ENCODE measurements around the gene SAMSN1. TPM values are rescaled to one million over a fixed set of nuclear protein-coding genes. Genes with fewer than 3 reads are reported as not detected.
"Not testable (repeated sequence)": the region's sequence is repeated elsewhere in the genome, so short reads cannot be mapped to it uniquely, and the experiment has no call there.

Gene SAMSN1
- total RNA-seq, 4 donors from 2014 or later, result 1.6 to 22.5 (median 2.9) TPM

GRCh38 chr21:14500873-14501272 is 45.2 kb downstream of the SAMSN1 start:
- intact Hi-C loops (cut with DNase I), result no loop called here
- H3K27ac ChIP-seq (replicated peaks in 1 of 4), result no peak overlapping the region
- H3K4me1 ChIP-seq, result no peaks in the 10 kb centered on the region
- 87% methylated on average over 2 of the region's 2 CpGs for WGBS
- no peaks in the 10 kb centered on the region for H3K36me3 ChIP-seq
- TF ChIP-seq, protein P1, sequence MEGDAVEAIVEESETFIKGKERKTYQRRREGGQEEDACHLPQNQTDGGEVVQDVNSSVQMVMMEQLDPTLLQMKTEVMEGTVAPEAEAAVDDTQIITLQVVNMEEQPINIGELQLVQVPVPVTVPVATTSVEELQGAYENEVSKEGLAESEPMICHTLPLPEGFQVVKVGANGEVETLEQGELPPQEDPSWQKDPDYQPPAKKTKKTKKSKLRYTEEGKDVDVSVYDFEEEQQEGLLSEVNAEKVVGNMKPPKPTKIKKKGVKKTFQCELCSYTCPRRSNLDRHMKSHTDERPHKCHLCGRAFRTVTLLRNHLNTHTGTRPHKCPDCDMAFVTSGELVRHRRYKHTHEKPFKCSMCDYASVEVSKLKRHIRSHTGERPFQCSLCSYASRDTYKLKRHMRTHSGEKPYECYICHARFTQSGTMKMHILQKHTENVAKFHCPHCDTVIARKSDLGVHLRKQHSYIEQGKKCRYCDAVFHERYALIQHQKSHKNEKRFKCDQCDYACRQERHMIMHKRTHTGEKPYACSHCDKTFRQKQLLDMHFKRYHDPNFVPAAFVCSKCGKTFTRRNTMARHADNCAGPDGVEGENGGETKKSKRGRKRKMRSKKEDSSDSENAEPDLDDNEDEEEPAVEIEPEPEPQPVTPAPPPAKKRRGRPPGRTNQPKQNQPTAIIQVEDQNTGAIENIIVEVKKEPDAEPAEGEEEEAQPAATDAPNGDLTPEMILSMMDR (IDR thresholded peaks at IDR 0.05), result no peak
- TF ChIP-seq POLR2A (IDR thresholded peaks at IDR 0.05; ENCODE audit: low read depth), result no peak
- TF ChIP-seq EP300 (IDR thresholded peaks at IDR 0.05), result no peak
- H3K9me3 ChIP-seq, result no peaks in the 10 kb centered on the region
- no peak overlapping the region for H3K4me3 ChIP-seq
- DNase-seq (ENCODE audit: extremely low spot score), result no peak
- no peaks in the 10 kb centered on the region for H3K27me3 ChIP-seq

- DNase-seq (ENCODE audit: extremely low spot score), result no peak
- TF ChIP-seq EP300 (IDR thresholded peaks at IDR 0.05) (no peak), POLR2AphosphoS5 (IDR thresholded peaks at IDR 0.05) (no peak), POLR2A (IDR thresholded peaks at IDR 0.05; ENCODE audit: low read depth) (no peak)
- TF ChIP-seq, protein P1 (IDR thresholded peaks at IDR 0.05), result no peak
- no peak overlapping the region for H3K4me3 ChIP-seq
- no peaks in the 10 kb centered on the region for H3K4me1 ChIP-seq
- 73% methylated on average over 1 of the region's 1 CpG for WGBS
- no peak overlapping the region for H3K27ac ChIP-seq (replicated peaks in 1 of 4)
- intact Hi-C loops (cut with DNase I), result no loop called here
- H3K9me3 ChIP-seq, result no peaks in the 10 kb centered on the region
- H3K27me3 ChIP-seq, result no peaks in the 10 kb centered on the region
- no peaks in the 10 kb centered on the region for H3K36me3 ChIP-seq
These were observed 46.8 kb downstream of the SAMSN1 start for GRCh38 chr21:14499316-14499715.

DNA sequence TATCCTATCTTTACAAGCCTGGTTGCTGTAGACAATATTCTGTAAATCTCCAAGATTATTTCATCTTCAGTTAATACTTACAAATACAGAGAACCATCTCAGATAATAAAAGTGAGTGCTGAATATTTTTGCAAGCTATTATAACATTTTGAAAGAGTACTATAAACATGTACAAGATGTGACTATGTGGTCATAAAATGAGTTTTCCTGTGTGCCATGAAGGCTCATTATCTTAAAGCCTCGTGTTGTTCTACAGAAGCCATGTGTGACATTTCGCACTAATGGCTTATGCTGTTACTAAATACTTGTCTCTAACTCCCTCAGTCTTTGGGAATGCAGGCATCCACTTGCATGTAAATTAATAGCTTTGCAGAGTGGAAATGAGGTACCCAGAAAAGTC is 48.3 kb downstream of the SAMSN1 start:
- H3K9me3 ChIP-seq, result no peaks in the 10 kb centered on the region
- no peaks in the 10 kb centered on the region for H3K27me3 ChIP-seq
- no peak for TF ChIP-seq EP300 (IDR thresholded peaks at IDR 0.05)
- no peak for TF ChIP-seq POLR2A (IDR thresholded peaks at IDR 0.05; ENCODE audit: low read depth)
- no peak for TF ChIP-seq POLR2AphosphoS5 (IDR thresholded peaks at IDR 0.05)
- TF ChIP-seq, protein P1 (IDR thresholded peaks at IDR 0.05), result no peak
- no peak overlapping the region for H3K4me3 ChIP-seq
- no peaks in the 10 kb centered on the region for H3K4me1 ChIP-seq
- 61% methylated on average over 2 of the region's 2 CpGs for WGBS
- H3K36me3 ChIP-seq, result no peaks in the 10 kb centered on the region
- no peak for DNase-seq (ENCODE audit: extremely low spot score)
- no peak overlapping the region for H3K27ac ChIP-seq (replicated peaks in 1 of 4)
- intact Hi-C loops (cut with DNase I), result no loop called here

GRCh38 chr21:14495075-14495474 is 51.0 kb downstream of the SAMSN1 start:
- intact Hi-C loops (cut with DNase I), result no loop called here
- Histone ChIP-seq H3K27me3 (no peaks in the 10 kb centered on the region), H3K27ac (replicated peaks in 1 of 4) (no peak overlapping the region), H3K4me3 (no peak overlapping the region), H3K9me3 (no peaks in the 10 kb centered on the region), H3K36me3 (no peaks in the 10 kb centered on the region), H3K4me1 (no peaks in the 10 kb centered on the region)
- DNase-seq (ENCODE audit: extremely low spot score), result no peak
- whole genome bisulfite sequencing, result 78% methylated on average over 3 of the region's 3 CpGs
- TF ChIP-seq, protein P1 (IDR thresholded peaks at IDR 0.05), result no peak
- TF ChIP-seq POLR2A (IDR thresholded peaks at IDR 0.05; ENCODE audit: low read depth), result no peak

DNA sequence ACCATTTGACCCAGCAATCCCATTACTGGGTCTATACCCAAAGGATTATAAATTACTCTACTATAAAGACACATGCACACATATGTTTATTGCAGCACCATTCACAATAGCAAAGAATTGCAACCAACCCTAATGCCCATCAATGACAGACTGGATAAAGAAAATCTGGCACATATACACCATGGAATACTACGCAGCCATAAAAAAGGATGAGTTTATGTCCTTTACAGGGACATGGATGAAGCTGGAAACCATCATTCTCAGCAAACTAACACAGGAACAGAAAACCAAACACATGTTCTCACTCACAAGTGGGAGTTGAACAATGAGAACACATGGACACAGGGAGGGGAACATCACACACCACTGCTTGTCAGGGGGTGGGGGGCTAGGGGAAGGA is 51.9 kb downstream of the SAMSN1 start:
- H3K36me3 ChIP-seq; H3K27ac ChIP-seq (replicated peaks in 1 of 4); H3K9me3 ChIP-seq; H3K4me3 ChIP-seq; DNase-seq (ENCODE audit: extremely low spot score); H3K4me1 ChIP-seq; intact Hi-C loops (cut with DNase I); H3K27me3 ChIP-seq: not testable (repeated sequence)
- 94% methylated on average over 1 of the region's 1 CpG for WGBS
